Esophagus squamous epithelium (tissue), 5 donors: Measurements from ENCODE around the gene DTD2. TPM values are rescaled to one million over a fixed set of nuclear protein-coding genes. Genes with fewer than 3 reads are reported as not detected.

Experiments
- DNase-seq: peaks from one replicate; lab custom pipeline; 2025; lab: John Stamatoyannopoulos, UW
- H3K27ac ChIP-seq, 4 donors: fragments of 200-600 bp; sonication (generic); one replicate each; pipeline ENCODE4 v1.5.1; 2016 to 2019; ENCODE audit warnings: mild to moderate bottlenecking in 1 of 4
- H3K27me3 ChIP-seq, 4 donors: fragments of 200-600 bp; sonication (generic); 1 replicate in 3 of 4; 2 replicates in 1 of 4; pipeline versions ENCODE4 v1.5.1 to v1.6.0; 2017 to 2021; ENCODE audit warnings: antibody characterized with exemption in 1 of 4
- H3K36me3 ChIP-seq, 3 donors: fragments of 200-600 bp; sonication (generic); one replicate each; pipeline ENCODE4 v1.5.1; 2016 to 2019
- H3K4me1 ChIP-seq, 3 donors: fragments of 200-600 bp; sonication (generic); one replicate each; pipeline ENCODE4 v1.5.1; 2017 to 2019
- H3K4me3 ChIP-seq, 4 donors: fragments of 200-600 bp; sonication (generic); 1 replicate in 3 of 4; 2 replicates in 1 of 4; pipeline ENCODE4 v1.5.1; 2016 to 2019; ENCODE audit warnings: mild to moderate bottlenecking in 2 of 4, moderate library complexity in 1 of 4
- H3K9me3 ChIP-seq, 3 donors: fragments of 200-600 bp; sonication (generic); one replicate each; pipeline ENCODE4 v1.5.1; 2016 to 2019
- CTCF ChIP-seq, 6 experiments: fragments of 450-650 bp in 4 of 6; fragments of 200-600 bp in 2 of 6; sonication (generic) in 2 of 6; IDR thresholded peaks; one replicate each; pipeline ENCODE4 v1.5.1; 2016 to 2019; ENCODE audit warnings: antibody characterized with exemption in 6 of 6, mild to moderate bottlenecking in 4 of 6, moderate library complexity in 4 of 6
- POLR2A ChIP-seq, 4 donors: fragments of 450-650 bp; IDR thresholded peaks; one replicate each; pipeline ENCODE4 v1.6.1; 2017; ENCODE audit warnings: antibody characterized with exemption in 4 of 4, mild to moderate bottlenecking in 4 of 4, moderate library complexity in 3 of 4
- WGBS, 2 donors: methylation state at CpG; one replicate each; pipeline ENCODE4 v1.1.5; 2018; 5-methylcytosine and 5-hydroxymethylcytosine counted together
- intact Hi-C: fragments of 100-400 bp; cut with DNase I; formaldehyde crosslinking; loops from one replicate; pipeline ENCODE4 v1.15.0; 2022
- total RNA-seq, 4 donors: library from RNA; depleted of rRNA; stranded (reverse); fragments of >200 nt; gene quantifications; one replicate each; pipeline ENCODE4 v1.1.0, GENCODE V29; 2016
- donor health status: DM: yes; HTN: yes; CAD: no.

The DTD2 gene
- total RNA-seq, 4 donors from 2014 or later, result 32.0 to 42.5 (median 34.8) TPM

GRCh38 chr14:31435276-31435675 is 22.0 kb downstream of the DTD2 start:
- DNase-seq, result no peak
- Histone ChIP-seq H3K9me3 (no peaks in the 10 kb centered on the region), H3K27ac (peak overlapping the region in 1 of 4 donors; percentile 14), H3K36me3 (no peaks in the 10 kb centered on the region), H3K4me3 (no peak overlapping the region), H3K27me3 (no peaks in the 10 kb centered on the region), H3K4me1 (peaks cover 0 to 4% (median 4%) of the 10 kb centered on the region in 3 donors)
- intact Hi-C loops, result no loop called here
- TF ChIP-seq CTCF (IDR thresholded peaks at IDR 0.05), result no peak
- TF ChIP-seq POLR2A (IDR thresholded peaks at IDR 0.05), result no peak

- no peak for DNase-seq
- Histone ChIP-seq H3K27ac (no peak overlapping the region), H3K27me3 (no peaks in the 10 kb centered on the region), H3K9me3 (no peaks in the 10 kb centered on the region), H3K4me3 (no peak overlapping the region), H3K4me1 (peaks cover 0 to 4% (median 4%) of the 10 kb centered on the region in 3 donors), H3K36me3 (no peaks in the 10 kb centered on the region)
- intact Hi-C loops, result no loop called here
- 94% methylated on average over 9 to 11 of the region's 11 CpGs for WGBS, 2 donors
- no peak for TF ChIP-seq CTCF (IDR thresholded peaks at IDR 0.05)
- TF ChIP-seq POLR2A (IDR thresholded peaks at IDR 0.05), result no peak
These were observed 26.6 kb downstream of the DTD2 start for GRCh38 chr14:31430634-31431264.

- no peak overlapping the region for H3K4me3 ChIP-seq
- intact Hi-C loops, result no loop called here
- H3K27ac ChIP-seq, result no peak overlapping the region
- H3K27me3 ChIP-seq, result no peaks in the 10 kb centered on the region
- no peaks in the 10 kb centered on the region for H3K9me3 ChIP-seq
- H3K36me3 ChIP-seq, result no peaks in the 10 kb centered on the region
- no peak for DNase-seq
- no peak for TF ChIP-seq POLR2A (IDR thresholded peaks at IDR 0.05)
- no peak for TF ChIP-seq CTCF (IDR thresholded peaks at IDR 0.05)
- 88 to 96% methylated on average over 1 of the region's 1 CpG for WGBS, 2 donors
- H3K4me1 ChIP-seq, result peaks cover 0 to 4% (median under 1%) of the 10 kb centered on the region in 3 donors
These were observed 27.5 kb downstream of the DTD2 start for GRCh38 chr14:31429791-31430190.

- Histone ChIP-seq H3K27ac (no peak overlapping the region), H3K4me3 (no peak overlapping the region), H3K36me3 (no peaks in the 10 kb centered on the region), H3K4me1 (no peaks in the 10 kb centered on the region), H3K9me3 (no peaks in the 10 kb centered on the region), H3K27me3 (no peaks in the 10 kb centered on the region)
- TF ChIP-seq POLR2A (IDR thresholded peaks at IDR 0.05) (no peak), CTCF (IDR thresholded peaks at IDR 0.05) (no peak)
- DNase-seq, result no peak
- intact Hi-C loops, result no loop called here
- whole genome bisulfite sequencing, 2 donors, result 83 to 89% methylated on average over 1 of the region's 1 CpG
These were observed 29.3 kb downstream of the DTD2 start for GRCh38 chr14:31428011-31428410.

- WGBS, 2 donors, result 78 to 79% methylated on average over 2 of the region's 2 CpGs
- intact Hi-C loops, result no loop called here
- no peak overlapping the region for H3K4me3 ChIP-seq
- no peaks in the 10 kb centered on the region for H3K36me3 ChIP-seq
- H3K9me3 ChIP-seq, result no peaks in the 10 kb centered on the region
- no peak for TF ChIP-seq POLR2A (IDR thresholded peaks at IDR 0.05)
- TF ChIP-seq CTCF (IDR thresholded peaks at IDR 0.05), result no peak
- H3K27ac ChIP-seq, result no peak overlapping the region
- H3K27me3 ChIP-seq, result no peaks in the 10 kb centered on the region
- H3K4me1 ChIP-seq, result no peaks in the 10 kb centered on the region
- DNase-seq, result no peak
These were observed 30.6 kb downstream of the DTD2 start for GRCh38 chr14:31426663-31427062.
